Measurements from ENCODE around the gene IGF2BP1.

The IGF2BP1 gene

DNA sequence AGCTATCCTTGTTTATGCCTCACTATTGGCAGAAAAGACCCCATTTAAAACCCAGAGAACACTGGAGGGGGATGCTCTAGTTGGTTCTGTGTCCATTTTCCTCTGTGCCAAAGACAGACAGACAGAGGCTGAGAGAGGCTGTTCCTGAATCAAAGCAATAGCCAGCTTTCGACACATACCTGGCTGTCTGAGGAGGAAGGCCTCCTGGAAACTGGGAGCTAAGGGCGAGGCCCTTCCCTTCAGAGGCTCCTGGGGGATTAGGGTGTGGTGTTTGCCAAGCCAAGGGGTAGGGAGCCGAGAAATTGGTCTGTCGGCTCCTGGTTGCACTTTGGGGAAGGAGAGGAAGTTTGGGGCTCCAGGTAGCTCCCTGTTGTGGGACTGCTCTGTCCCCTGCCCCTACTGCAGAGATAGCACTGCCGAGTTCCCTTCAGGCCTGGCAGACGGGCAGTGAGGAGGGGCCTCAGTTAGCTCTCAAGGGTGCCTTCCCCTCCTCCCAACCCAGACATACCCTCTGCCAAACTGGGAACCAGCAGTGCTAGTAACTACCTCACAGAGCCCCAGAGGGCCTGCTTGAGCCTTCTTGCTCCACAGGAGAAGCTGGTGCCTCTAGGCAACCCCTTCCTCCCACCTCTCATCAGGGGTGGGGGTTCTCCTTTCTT lies 56.1 kb downstream of the IGF2BP1 start:
- TF ChIP-seq CTCF (IDR thresholded peaks at IDR 0.05; ENCODE audit: low read depth, low read length) (no peak), POLR2A (IDR thresholded peaks at IDR 0.05; ENCODE audit: extremely low read depth, insufficient read length) (no peak), MAX (IDR thresholded peaks at IDR 0.05; ENCODE audit: low read depth, low read length) (no peak), MYC (IDR thresholded peaks at IDR 0.05; ENCODE audit: low read depth, low read length) (no peak)
- no peak for DNase-seq (ENCODE audit: low read depth)
- no peak overlapping the region for H3K4me3 ChIP-seq (ENCODE audit: low read depth, low read length)

GRCh38 chr17:49054342-49055092 lies 57.3 kb downstream of the IGF2BP1 start:
- DNase-seq (ENCODE audit: low read depth) = no peak
- H3K4me3 ChIP-seq (ENCODE audit: low read depth, low read length) = no peak overlapping the region
- TF ChIP-seq MAX (IDR thresholded peaks at IDR 0.05; ENCODE audit: low read depth, low read length) (no peak), MYC (IDR thresholded peaks at IDR 0.05; ENCODE audit: low read depth, low read length) (no peak), POLR2A (IDR thresholded peaks at IDR 0.05; ENCODE audit: extremely low read depth, insufficient read length) (no peak), CTCF (IDR thresholded peaks at IDR 0.05; ENCODE audit: low read depth, low read length) (no peak)

DNA sequence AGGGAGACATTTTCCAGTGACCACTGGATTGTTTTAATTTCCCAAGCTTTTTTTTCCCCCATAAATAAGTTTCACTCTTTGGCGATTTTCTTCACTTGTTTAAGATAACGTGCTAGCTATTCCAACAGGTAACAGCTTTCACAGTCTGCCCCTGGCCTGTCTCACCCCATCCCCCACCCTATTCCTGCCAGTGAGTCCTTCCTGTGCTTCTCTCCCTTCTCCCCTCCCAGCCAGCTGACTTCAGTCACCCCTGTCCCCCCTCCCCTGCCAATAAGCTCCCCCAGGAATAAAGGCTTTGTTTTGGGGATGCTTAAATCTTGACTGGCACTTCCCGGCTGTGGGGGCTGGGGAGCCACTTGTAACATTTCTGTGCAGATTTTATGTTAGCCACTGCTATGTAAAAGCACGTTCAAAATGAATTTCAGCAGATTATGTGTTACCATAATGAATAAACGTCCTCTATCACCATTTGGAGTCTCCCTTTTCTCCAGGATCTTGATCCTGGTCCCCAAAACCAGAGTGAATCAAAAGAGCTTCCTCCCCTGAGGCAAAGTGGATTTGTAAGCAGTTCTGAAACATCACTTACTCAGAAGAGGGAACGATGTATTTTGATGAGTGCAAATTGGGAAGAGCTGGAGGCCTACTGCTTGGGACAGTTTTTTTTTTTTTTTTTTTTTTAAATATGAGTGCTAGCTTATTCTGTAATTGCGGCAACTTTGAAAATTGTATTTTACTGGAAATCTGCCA lies 58.2 kb downstream of the IGF2BP1 start:
- DNase-seq (ENCODE audit: low read depth) = no peak
- no peak for TF ChIP-seq POLR2A (IDR thresholded peaks at IDR 0.05; ENCODE audit: extremely low read depth, insufficient read length)
- TF ChIP-seq MYC (IDR thresholded peaks at IDR 0.05; ENCODE audit: low read depth, low read length) = no peak
- TF ChIP-seq MAX (IDR thresholded peaks at IDR 0.05; ENCODE audit: low read depth, low read length) = no peak
- no peak for TF ChIP-seq CTCF (IDR thresholded peaks at IDR 0.05; ENCODE audit: low read depth, low read length)
- no peak overlapping the region for H3K4me3 ChIP-seq (ENCODE audit: low read depth, low read length)

DNA sequence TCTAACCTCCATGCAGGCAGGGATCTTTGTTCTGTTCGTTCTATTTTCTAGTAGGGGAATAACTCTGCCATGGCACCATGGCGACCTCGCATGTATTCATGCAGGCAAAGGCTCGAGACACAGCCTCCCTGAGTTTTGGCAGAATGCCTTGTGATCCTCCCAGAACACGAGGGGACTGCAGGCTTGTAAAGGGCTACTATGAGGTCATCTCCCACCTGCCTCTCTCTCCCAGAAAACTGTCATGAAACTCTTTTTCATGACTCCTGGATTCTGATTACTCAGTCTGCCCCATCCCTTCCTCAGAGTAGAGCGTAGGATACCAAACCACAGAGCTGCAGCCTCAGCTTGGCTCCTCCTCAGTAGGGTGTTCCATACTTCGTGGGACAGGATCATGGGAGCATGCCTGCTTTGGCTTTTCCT lies 64.3 kb downstream of the IGF2BP1 start:
- no peak for TF ChIP-seq MYC (IDR thresholded peaks at IDR 0.05; ENCODE audit: low read depth, low read length)
- no peak for TF ChIP-seq POLR2A (IDR thresholded peaks at IDR 0.05; ENCODE audit: extremely low read depth, insufficient read length)
- TF ChIP-seq CTCF (IDR thresholded peaks at IDR 0.05; ENCODE audit: low read depth, low read length) = no peak
- no peak for DNase-seq (ENCODE audit: low read depth)
- no peak overlapping the region for H3K4me3 ChIP-seq (ENCODE audit: low read depth, low read length)

- DNase-seq (ENCODE audit: low read depth) = no peak
- no peak overlapping the region for H3K4me3 ChIP-seq (ENCODE audit: low read depth, low read length)
- TF ChIP-seq CTCF (IDR thresholded peaks at IDR 0.05; ENCODE audit: low read depth, low read length) (no peak), MYC (IDR thresholded peaks at IDR 0.05; ENCODE audit: low read depth, low read length) (no peak)
Observed at GRCh38 chr17:49063652-49064051, 66.5 kb downstream of the IGF2BP1 start.

All from NB4 (cell line).